ENCODE data around the gene MCFD2.

MCFD2 gene

DNA sequence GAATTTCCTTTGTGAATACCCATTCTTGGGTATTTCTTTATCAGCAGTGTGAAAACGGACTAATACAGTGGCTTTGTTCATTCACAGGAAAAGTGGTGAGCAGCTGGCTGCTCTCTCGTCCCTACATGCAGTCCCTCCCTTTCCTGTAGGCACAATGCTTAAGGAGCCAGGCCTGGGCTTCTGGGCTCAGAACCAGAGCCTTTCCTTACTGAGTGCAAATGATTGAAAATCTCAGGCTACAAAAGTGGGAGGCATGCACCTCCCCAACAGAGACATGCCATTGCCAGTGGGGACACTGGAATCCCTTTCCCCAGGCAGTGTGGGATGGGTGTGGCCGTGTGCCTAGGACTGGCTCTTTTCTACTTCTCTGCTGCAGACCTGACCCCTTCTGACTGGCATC, 61.3 kb downstream of the MCFD2 start:
- no peak for FAIRE-seq

GRCh38 chr2:46852598-46852997, 63.0 kb downstream of the MCFD2 start:
- DNase-seq (ENCODE audit: extremely low spot score, insufficient read length, low read depth) (no peak), FAIRE-seq (no peak)

More for the DNA sequence above, 61.3 kb downstream of the MCFD2 start:
- DNase-seq (ENCODE audit: extremely low spot score, insufficient read length, low read depth): no peak

GRCh38 chr2:46852124-46852523, 63.5 kb downstream of the MCFD2 start:
- FAIRE-seq: no peak
- DNase-seq (ENCODE audit: extremely low spot score, insufficient read length, low read depth): no peak

Measured in GM18507 (cell line).